A549 (cell line): ENCODE measurements around the gene OR8D4. TPM values are rescaled to one million over a fixed set of nuclear protein-coding genes. Genes with fewer than 3 reads are reported as not detected.
"Not testable (repeated sequence)": the region's sequence is repeated elsewhere in the genome, so short reads cannot be mapped to it uniquely, and the experiment has no call there.

Experiments used
- ATAC-seq, 2 experiments: fragments of 200-7000 bp in 1 of 2; fragments of >200 bp in 1 of 2; cut with Nextera tagmentation in 1 of 2; cut with Tn5 transposase in 1 of 2; 3 replicates each; pipeline versions ENCODE4 v1.8.0 to v1.9.1; 2018 to 2020; ENCODE audit warnings: mild to moderate bottlenecking in 1 of 2, moderate library complexity in 1 of 2
- CTCF ChIA-PET: fragments of 300-600 bp; sonication (Branson Sonifier 250); formaldehyde crosslinking; extraction: SDS; loops from one replicate; lab custom pipeline; 2021; ENCODE audit warnings: antibody characterized with exemption, inconsistent platforms; lab: Yijun Ruan, JAX
- POLR2A ChIA-PET: fragments of 350-600 bp; formaldehyde crosslinking; extraction: SDS; loops from one replicate; lab custom pipeline; 2021; ENCODE audit warnings: antibody characterized with exemption, inconsistent platforms; lab: Yijun Ruan, JAX
- DNase-seq, 2 experiments: peaks; one replicate each; pipeline versions ENCODE4 v3.0.0 to v3.0.0-alpha.2; 2011 to 2016; ENCODE audit warnings: low read depth in 1 of 2, low spot score in 1 of 2
- FAIRE-seq: peaks from 2 replicates; lab custom pipeline; 2011; peaks lifted over from hg19 to GRCh38; lab: Jason Lieb, UNC
- H3K27ac ChIP-seq, 2 experiments: fragments of >200 bp; sonication (Bioruptor Twin); formaldehyde crosslinking; 3 replicates each; pipeline ENCODE4 v1.5.1; 2016 to 2017
- H3K4me1 ChIP-seq: fragments of >200 bp; sonication (Bioruptor Twin); formaldehyde crosslinking; 3 replicates; pipeline ENCODE4 v1.6.1; 2016
- H3K4me2 ChIP-seq: fragments of >200 bp; sonication (Bioruptor Twin); formaldehyde crosslinking; 3 replicates; pipeline ENCODE4 v1.6.1; 2016
- H3K4me3 ChIP-seq: fragments of >200 bp; sonication (Bioruptor Twin); formaldehyde crosslinking; 3 replicates; pipeline ENCODE4 v1.5.1; 2016
- H3K9me3 ChIP-seq: fragments of >200 bp; sonication (Bioruptor Twin); formaldehyde crosslinking; 3 replicates; pipeline ENCODE4 v1.6.1; 2016
- BHLHE40 ChIP-seq: IDR thresholded peaks from 2 replicates; pipeline ENCODE4 v1.6.1; 2012; ENCODE audit warnings: low read depth, low read length, inconsistent platforms
- CBX2 ChIP-seq: fragments of 200-600 bp; sonication (generic); IDR thresholded peaks from 2 replicates; pipeline ENCODE4 v1.6.1; 2016; ENCODE audit warnings: low read depth, mild to moderate bottlenecking, borderline replicate concordance
- CHD2 ChIP-seq: fragments of 150-350 bp; IDR thresholded peaks from 2 replicates; pipeline ENCODE4 v1.6.1; 2014; ENCODE audit warnings: low read length; ENCODE audit not compliant: partially characterized antibody
- CHD4 ChIP-seq: fragments of 200-600 bp; sonication (generic); IDR thresholded peaks from 2 replicates; pipeline ENCODE4 v1.6.1; 2016; ENCODE audit warnings: antibody characterized with exemption, mild to moderate bottlenecking, borderline replicate concordance
- EP300 ChIP-seq, 2 experiments: fragments of >200 bp; sonication (Bioruptor Twin); formaldehyde crosslinking; IDR thresholded peaks; 2 replicates in 1 of 2; 3 replicates in 1 of 2; pipeline ENCODE4 v1.6.1; 2016 to 2017
- FOXS1 ChIP-seq: fragments of 250-450 bp; sonication (Bioruptor Pico); IDR thresholded peaks from 2 replicates; pipeline ENCODE4 v1.5.0; 2020; ENCODE audit warnings: mild to moderate bottlenecking, moderate library complexity
- HEYL ChIP-seq: fragments of 250-450 bp; sonication (Bioruptor Pico); IDR thresholded peaks from 2 replicates; pipeline ENCODE4 v1.8.0; 2021; ENCODE audit warnings: mild to moderate bottlenecking, moderate library complexity
- KDM1A ChIP-seq: fragments of 200-600 bp; sonication (generic); IDR thresholded peaks from 2 replicates; pipeline ENCODE4 v1.6.1; 2016; ENCODE audit warnings: low read depth, mild to moderate bottlenecking
- KDM5A ChIP-seq: fragments of 200-600 bp; sonication (generic); IDR thresholded peaks from 2 replicates; pipeline ENCODE4 v1.6.1; 2016; ENCODE audit warnings: antibody characterized with exemption, mild to moderate bottlenecking
- MYC ChIP-seq: IDR thresholded peaks from 2 replicates; pipeline ENCODE4 v1.6.1; 2012; ENCODE audit warnings: mild to moderate bottlenecking, inconsistent platforms, low read length, improper control_type of control experiment, borderline replicate concordance
- PHF8 ChIP-seq: fragments of 200-600 bp; sonication (generic); IDR thresholded peaks from 2 replicates; pipeline ENCODE4 v1.6.1; 2016; ENCODE audit warnings: low read depth, mild to moderate bottlenecking, antibody characterized with exemption, moderate library complexity, borderline replicate concordance
- POLR2A ChIP-seq: IDR thresholded peaks from 2 replicates; pipeline ENCODE4 v1.6.1; 2012; ENCODE audit warnings: mild to moderate bottlenecking, low read length
- POLR2AphosphoS2 ChIP-seq: conservative IDR thresholded peaks from 2 replicates; pipeline ENCODE4 v1.6.1; 2012; ENCODE audit warnings: low read length, improper control_type of control experiment, inconsistent platforms
- RCOR1 ChIP-seq: fragments of 150-350 bp; IDR thresholded peaks from 2 replicates; pipeline ENCODE4 v1.6.1; 2014; ENCODE audit warnings: antibody characterized with exemption, low read length, low read depth
- ZC3H11A ChIP-seq: fragments of 450-650 bp; IDR thresholded peaks from 2 replicates; pipeline ENCODE4 v1.6.1; 2014; ENCODE audit warnings: antibody characterized with exemption, mild to moderate bottlenecking
- ZSCAN20 ChIP-seq: fragments of 250-450 bp; sonication (Bioruptor Pico); IDR thresholded peaks from 2 replicates; pipeline ENCODE4 v1.8.0; 2022; ENCODE audit warnings: mild to moderate bottlenecking, moderate library complexity
- WGBS: methylation state at CpG from one replicate; pipeline ENCODE4 v1.1.6; 2017; ENCODE audit errors: missing lambda C conversion rate; 5-methylcytosine and 5-hydroxymethylcytosine counted together
- polyA plus RNA-seq, 4 experiments: library from polyadenylated mRNA; depleted of rRNA in 3 of 4; stranded (reverse); fragments of >200 nt; fragmentation: RNase III in 1 of 4; extraction: RNeasy Plus Mini Kit Qiagen cat#74134 plus additional on column Dnase treatment in 1 of 4; gene quantifications; 2 replicates in 3 of 4; 3 replicates in 1 of 4; pipeline ENCODE4 v1.2.3, GENCODE V29; 2011 to 2017
- TF ChIP-seq, protein P1 (sequence below): fragments of 250-450 bp; sonication (Bioruptor Pico); IDR thresholded peaks from 2 replicates; pipeline ENCODE4 v1.5.0; 2021; ENCODE audit warnings: mild to moderate bottlenecking, moderate library complexity, borderline replicate concordance
- TF ChIP-seq, protein P2 (sequence below): fragments of 250-450 bp; sonication (Bioruptor Pico); IDR thresholded peaks from 2 replicates; pipeline ENCODE4 v1.5.0; 2020; ENCODE audit warnings: low read depth, mild to moderate bottlenecking, moderate library complexity
- TF ChIP-seq, protein P3 (sequence below): fragments of 150-350 bp; IDR thresholded peaks from 2 replicates; pipeline ENCODE4 v1.6.1; 2014; ENCODE audit warnings: low read depth, mild to moderate bottlenecking, low read length
- TF ChIP-seq, protein P4 (sequence below): IDR thresholded peaks from 2 replicates; pipeline ENCODE4 v1.6.1; 2012
- TF ChIP-seq, protein P5 (sequence below): fragments of >200 bp; sonication (Bioruptor Twin); formaldehyde crosslinking; IDR thresholded peaks from 2 replicates; pipeline ENCODE4 v1.6.1; 2016

Gene OR8D4
- polyA plus RNA-seq, 2 of the 4 experiments (the other 2 are of a cell fraction), result not detected

DNA sequence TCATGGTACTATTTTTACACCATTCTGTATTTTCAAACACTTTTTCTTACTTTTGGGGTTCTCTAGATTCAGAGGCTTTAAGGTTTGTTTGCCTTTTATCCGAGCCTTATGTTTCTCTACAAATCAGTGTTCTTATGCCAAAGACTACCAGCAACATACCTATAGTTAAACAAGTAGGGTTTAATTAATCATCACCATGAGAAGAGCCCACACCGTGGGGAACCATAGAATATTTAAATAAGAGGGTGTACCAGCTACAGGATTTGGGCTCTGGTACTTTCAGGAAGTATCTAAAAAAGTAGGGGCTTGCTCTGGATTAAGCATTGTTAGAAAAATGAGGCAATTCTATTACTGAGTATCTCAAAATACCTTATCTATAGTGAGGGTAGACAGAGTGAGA lies 42.2 kb upstream of the OR8D4 start (continued):
- TF ChIP-seq, protein P1, sequence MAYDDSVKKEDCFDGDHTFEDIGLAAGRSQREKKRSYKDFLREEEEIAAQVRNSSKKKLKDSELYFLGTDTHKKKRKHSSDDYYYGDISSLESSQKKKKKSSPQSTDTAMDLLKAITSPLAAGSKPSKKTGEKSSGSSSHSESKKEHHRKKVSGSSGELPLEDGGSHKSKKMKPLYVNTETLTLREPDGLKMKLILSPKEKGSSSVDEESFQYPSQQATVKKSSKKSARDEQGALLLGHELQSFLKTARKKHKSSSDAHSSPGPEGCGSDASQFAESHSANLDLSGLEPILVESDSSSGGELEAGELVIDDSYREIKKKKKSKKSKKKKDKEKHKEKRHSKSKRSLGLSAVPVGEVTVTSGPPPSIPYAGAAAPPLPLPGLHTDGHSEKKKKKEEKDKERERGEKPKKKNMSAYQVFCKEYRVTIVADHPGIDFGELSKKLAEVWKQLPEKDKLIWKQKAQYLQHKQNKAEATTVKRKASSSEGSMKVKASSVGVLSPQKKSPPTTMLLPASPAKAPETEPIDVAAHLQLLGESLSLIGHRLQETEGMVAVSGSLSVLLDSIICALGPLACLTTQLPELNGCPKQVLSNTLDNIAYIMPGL, result no peak
- TF ChIP-seq, protein P2, sequence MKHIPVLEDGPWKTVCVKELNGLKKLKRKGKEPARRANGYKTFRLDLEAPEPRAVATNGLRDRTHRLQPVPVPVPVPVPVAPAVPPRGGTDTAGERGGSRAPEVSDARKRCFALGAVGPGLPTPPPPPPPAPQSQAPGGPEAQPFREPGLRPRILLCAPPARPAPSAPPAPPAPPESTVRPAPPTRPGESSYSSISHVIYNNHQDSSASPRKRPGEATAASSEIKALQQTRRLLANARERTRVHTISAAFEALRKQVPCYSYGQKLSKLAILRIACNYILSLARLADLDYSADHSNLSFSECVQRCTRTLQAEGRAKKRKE (CRISPR knock-in tag), result no peak
- no peak for TF ChIP-seq HEYL
- TF ChIP-seq BHLHE40, result no peak
- TF ChIP-seq CBX2, result no peak
- no peak for TF ChIP-seq PHF8
- no peak for TF ChIP-seq RCOR1
- no peak for TF ChIP-seq POLR2AphosphoS2
- TF ChIP-seq MYC, result no peak
- TF ChIP-seq EP300 (IDR thresholded peaks at IDR 0.05), result no peak

DNA sequence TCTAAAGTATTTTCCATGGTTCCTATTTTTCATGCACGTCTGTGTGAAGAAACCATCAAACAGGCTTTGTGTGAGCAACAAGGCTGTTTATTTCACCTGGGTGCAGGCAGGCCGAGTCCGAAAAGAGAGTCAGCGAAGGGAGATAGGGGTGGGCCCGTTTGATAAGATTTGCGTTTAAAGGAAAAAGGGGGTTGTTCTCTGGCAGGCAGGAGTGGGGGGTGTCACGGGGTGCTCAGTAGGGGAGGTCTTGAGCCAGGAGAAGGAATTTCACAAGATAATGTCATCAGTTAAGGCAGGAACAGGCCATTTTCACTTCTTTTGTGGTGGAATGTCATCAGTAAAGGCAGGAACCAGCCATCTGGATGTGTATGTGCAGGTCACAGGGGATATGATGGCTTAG lies 36.7 kb upstream of the OR8D4 start:
- H3K27ac ChIP-seq, H3K9me3 ChIP-seq, H3K4me3 ChIP-seq, CTCF ChIA-PET, H3K4me1 ChIP-seq, DNase-seq, ATAC-seq, FAIRE-seq, H3K4me2 ChIP-seq, POLR2A ChIA-PET: not testable (repeated sequence)
- WGBS, result 2% methylated on average over 7 of the region's 7 CpGs

DNA sequence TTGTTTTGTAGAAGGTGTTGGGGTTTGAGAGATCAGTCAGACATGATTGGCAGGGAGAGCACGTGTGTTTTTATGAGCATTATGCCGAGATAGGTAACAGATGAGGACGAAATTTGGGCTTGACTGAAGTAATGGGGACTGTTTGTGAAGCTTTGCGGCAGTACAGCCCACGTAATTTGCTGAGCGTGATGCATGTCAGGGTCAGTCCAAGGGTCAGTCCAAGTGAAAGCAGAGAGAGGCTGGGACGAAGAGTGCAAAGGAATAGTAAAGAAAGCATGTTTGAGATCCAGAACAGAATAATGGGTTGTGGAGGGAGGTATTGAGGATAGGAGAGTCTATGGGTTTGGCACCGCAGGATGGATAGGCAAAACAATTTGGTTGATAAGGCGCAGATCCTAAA lies 34.2 kb upstream of the OR8D4 start:
- H3K27ac ChIP-seq, POLR2A ChIA-PET, H3K4me2 ChIP-seq, FAIRE-seq, CTCF ChIA-PET, H3K4me1 ChIP-seq, ATAC-seq, H3K9me3 ChIP-seq, DNase-seq, H3K4me3 ChIP-seq: not testable (repeated sequence)
- 48% methylated on average over 9 of the region's 9 CpGs for WGBS

DNA sequence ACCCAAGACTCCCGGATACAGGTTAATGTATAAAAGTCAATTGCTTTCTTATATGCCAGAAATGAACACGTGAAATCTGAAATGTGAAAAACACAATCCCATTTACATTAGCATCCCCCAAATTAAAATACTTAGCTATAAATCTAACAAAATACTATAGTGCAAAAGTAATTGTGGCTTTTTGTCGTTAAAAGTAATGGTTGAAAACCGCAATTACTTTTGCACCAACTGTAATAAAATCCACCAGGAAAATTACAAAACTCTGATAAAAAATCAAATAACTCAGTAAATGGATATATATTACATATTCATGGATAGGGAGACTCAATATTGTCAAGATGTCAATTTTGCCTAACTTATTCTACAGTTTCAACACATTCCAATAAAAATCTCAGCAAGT lies 21.1 kb upstream of the OR8D4 start:
- FAIRE-seq (no peak), DNase-seq (no peak), ATAC-seq (no peak)
- H3K4me1 ChIP-seq, result no peaks in the 10 kb centered on the region
- 15% methylated on average over 4 of the region's 4 CpGs for WGBS
- H3K9me3 ChIP-seq, result no peaks in the 10 kb centered on the region
- ChIA-PET POLR2A (no interaction called here), CTCF (no interaction called here)
- no peak overlapping the region for H3K4me2 ChIP-seq
- TF ChIP-seq CHD4 (no peak), ZC3H11A (no peak), KDM5A (no peak), ZSCAN20 (CRISPR knock-in tag) (no peak), KDM1A (no peak), CHD2 (no peak), POLR2A (no peak), RCOR1 (no peak), BHLHE40 (no peak), FOXS1 (CRISPR knock-in tag) (no peak)
- TF ChIP-seq, protein P3, sequence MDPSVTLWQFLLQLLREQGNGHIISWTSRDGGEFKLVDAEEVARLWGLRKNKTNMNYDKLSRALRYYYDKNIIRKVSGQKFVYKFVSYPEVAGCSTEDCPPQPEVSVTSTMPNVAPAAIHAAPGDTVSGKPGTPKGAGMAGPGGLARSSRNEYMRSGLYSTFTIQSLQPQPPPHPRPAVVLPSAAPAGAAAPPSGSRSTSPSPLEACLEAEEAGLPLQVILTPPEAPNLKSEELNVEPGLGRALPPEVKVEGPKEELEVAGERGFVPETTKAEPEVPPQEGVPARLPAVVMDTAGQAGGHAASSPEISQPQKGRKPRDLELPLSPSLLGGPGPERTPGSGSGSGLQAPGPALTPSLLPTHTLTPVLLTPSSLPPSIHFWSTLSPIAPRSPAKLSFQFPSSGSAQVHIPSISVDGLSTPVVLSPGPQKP, result no peak
- TF ChIP-seq, protein P4, sequence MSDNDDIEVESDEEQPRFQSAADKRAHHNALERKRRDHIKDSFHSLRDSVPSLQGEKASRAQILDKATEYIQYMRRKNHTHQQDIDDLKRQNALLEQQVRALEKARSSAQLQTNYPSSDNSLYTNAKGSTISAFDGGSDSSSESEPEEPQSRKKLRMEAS, result no peak
- TF ChIP-seq, protein P5, sequence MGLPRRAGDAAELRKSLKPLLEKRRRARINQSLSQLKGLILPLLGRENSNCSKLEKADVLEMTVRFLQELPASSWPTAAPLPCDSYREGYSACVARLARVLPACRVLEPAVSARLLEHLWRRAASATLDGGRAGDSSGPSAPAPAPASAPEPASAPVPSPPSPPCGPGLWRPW, result no peak
- TF ChIP-seq, all 56 proteins: peak for 0
- no peak overlapping the region for H3K4me3 ChIP-seq
- H3K27ac ChIP-seq, result no peak overlapping the region
